Activated gamma-delta T cell treated with Interleukin-2 at 50 U/mL for 16 hours (primary cell): ENCODE data around the gene MAP1B.

Experiments
- DNase-seq: peaks from one replicate; pipeline ENCODE4 v3.0.0-alpha.2; 2020

MAP1B gene

DNA sequence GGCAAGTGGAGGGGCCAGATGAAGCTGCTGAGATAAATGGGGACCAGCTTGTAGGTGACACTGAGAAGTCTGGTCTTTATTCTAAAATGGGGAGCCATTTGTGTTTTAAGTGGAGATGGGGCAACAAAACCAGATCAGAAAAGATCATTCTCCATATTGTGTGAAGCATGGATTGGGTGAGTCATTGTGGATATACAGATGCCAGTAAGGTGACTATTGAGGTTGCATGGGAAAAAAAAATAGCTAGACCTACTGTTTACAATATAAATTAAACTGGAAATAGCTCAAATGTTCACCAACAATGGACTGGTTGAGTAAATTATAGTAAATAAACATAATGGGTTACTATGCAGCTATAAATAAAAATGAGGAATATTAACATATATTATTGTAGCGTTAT lies 5.4 kb upstream of the MAP1B start:
- no peak for DNase-seq

DNA sequence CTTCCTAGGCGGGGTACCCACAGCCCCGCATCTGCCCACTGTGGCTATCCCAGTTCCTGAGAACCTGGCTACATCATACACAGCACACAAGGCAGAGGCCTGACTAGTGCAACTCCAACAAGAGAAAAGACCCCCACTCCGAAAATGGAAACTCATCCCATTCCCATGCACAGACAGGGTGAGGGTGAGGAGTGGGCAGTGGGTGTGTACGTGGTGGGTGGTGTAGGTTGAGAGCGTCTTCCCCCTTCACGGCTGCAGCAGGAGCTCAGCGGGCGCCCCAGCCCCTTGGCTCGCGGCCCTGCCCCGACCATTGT lies 501 bp upstream of the MAP1B start:
- DNase-seq, result no peak

DNA sequence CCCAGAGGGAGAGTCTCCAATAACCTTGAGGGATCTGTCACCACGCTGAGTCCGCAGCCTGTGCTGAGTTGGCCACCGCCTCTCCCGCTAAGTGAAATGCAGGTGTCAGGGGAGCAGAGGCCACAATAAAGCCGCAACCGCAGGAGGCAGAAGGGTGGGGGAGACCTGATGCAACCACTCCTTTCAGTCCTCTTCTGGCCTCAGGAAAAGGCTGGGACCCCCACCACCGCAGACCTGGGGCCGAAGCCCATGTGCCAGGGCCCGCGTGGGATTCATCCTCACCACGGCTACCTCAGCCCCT lies 576 bp downstream of the MAP1B start:
- DNase-seq, result no peak

DNA sequence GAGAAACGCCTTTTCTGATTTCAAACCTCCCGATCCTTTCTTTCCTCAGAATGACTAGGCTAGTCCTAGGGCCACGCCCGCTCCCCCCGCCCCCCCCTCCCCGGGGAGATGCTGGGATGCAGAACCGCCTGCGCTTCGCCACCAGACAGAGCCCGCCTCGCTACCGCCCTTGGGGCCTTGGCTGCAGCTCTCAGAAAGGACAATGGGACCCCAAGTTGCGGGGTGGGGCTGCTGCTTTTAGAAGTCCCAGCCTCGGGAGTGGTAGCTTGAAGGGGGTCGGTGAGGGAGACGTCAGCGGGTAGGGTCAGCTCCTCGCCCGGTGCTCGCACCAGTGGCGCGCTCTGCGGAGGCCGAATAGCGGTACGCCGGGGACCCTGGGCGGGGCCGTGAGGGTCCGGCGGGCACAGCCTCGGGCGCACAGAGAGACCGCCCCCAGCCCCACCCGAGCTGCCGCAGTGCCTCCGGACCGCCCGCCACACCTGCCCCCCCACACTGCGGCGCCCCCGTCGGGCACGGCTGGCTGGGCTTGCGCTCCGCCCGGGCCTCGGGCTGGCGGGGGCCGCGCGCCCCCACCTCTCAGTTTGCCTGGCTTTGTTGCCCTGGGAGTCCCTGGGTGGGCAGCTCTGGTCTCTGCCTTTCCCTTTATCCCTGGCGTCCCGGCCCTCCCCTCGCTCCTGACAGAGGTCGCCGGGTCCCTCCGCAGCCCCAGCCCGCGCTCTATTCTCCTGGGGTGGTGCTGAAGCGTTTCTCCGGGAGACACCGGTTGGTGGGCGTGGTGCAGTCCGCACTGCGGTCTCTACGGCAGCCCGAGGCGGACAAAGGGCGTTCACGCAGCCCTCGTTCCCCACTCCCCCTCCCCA lies 1.2 kb downstream of the MAP1B start:
- DNase-seq, result no peak

DNA sequence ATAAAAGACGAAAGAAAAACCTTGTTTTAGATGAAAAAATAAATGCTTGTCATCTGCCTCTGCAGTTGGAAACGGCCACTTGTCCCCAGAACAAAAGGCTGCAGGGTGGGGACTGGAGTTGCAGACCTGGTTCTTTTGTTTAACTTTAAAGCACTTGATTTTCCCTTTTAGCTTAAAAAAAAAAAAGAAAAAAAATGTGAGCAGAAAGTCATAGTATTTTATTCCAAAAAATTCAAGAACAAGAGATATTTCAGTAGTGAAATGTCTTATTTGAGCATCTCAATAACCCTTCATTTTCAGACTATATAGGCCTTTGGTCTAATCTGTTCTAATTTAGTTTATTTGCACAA lies 1.8 kb downstream of the MAP1B start:
- DNase-seq, result no peak

DNA sequence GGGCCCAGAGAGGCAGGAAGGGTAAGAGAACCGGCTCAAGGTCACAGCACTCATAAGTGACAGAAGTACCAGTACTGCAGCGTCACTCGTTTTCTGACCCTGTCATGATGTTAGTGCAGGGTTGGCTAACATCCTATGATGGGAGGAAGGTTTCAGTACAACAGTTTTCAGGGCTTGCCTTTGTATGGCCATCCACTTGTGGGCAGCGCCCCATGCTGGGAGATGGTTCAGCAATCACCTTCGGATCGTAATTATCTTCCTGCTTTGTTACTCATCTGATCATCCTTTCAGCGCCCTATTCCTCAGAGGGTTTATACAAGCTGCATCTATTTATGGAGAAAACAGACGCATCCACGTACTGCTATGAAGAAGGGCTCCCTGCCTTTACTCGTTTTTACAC lies 2.4 kb downstream of the MAP1B start:
- no peak for DNase-seq

DNA sequence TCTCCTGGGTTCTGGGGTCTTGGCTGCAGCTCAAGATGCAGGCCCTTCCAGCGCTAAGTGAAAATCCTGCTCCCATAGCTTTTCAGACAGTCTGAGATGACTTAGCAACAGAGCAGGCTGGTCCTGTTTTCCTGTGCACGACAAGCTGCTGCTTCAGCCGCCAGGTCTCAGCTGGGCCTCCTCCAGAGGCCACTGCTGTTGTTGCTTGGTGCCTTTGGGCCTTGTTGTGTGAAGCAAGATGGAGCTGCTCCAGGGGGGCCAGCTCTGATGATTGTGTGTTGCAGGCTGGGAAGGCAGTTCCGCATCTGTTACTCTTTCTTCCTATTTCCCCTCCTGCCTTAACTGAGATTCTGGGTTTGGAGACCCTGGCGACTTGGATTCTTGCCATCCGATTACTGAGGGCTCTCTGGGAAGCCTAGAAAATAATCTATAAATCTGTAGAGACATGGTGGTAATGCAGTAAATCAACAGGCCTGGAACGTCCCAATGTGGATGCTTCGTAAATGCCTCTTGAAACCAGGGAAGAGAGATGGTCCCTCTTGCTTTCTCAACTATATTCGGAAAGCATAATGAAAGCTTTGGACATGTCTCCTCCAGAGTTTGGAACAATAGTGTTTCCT lies 3.2 kb downstream of the MAP1B start:
- DNase-seq, result no peak

DNA sequence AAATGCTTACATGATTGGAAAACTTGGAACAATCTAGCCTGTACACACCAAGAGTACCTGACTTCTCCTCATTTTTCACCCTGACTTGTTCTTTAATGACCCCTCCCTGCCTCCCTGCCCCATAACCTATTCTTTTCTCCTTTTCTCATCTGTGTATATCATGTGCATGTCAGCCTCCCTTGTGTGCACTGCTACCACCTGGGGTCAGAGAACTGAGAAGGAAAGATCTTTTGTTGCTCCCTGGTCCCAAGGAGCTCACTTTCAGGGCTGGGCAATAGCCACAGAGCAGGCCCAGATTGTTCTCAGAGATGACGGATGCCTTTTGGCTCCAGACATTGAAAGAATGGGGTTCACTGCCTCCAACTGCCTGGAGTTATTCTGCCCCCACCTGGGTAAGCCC lies 5.1 kb downstream of the MAP1B start:
- no peak for DNase-seq

DNA sequence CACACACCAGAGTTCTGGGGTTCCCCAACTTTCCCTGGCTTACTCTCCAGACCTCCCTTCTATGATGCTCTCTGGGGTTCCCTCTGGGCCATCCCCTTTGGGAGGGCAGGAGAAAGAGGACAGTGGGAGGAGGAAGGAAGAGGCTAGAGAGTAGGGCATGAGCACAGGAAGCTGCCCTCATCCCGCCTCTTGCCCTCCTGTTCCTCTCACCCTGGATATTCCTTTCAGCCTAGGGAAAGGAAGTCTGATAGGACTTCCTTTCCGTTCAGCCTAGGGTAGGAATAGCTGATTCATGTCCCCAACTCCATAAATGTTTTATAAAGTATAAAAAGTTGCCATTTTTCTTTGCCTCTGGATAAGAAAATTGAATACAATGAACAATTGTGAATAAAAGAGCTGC lies 7.4 kb downstream of the MAP1B start:
- DNase-seq, result no peak

DNA sequence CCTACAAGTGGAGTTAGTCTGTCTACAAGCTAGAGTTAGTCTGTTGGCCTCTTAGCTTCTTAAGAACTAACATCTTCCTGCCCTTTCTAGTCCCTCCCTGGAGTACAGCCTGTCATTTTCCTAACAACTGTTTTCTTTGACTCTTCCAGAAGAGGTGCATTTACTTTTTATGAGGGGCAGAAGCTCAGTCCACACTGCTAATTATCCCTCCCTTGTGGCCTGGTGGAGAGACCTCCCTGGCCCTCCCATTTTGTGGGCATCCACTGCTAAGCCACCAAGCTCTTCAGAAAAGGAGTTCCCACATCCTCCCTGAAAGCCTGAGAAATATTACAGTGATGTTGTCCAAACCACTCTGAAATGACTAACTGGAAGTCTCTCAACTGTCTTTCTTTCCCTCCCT lies 8.0 kb downstream of the MAP1B start:
- DNase-seq, result no peak

DNA sequence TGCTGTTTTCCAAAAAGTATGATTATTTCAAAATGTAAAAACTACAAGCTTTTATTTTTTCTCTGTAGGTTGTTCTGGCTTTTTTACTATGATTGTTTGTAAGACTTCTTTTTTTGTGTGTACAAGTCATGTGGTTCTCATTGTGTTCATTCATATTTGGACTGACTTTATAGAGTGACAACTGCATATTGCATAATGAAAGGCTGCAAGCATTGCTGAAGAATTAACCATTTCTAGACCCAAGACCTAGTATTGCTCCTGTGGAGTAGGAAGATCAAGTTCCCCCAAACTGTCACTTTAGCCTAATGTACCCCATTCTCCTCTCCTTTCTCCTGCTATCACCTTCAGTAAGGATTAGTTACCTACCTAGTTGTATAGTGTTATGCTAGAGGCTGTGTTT lies 10.0 kb downstream of the MAP1B start:
- DNase-seq, result no peak

DNA sequence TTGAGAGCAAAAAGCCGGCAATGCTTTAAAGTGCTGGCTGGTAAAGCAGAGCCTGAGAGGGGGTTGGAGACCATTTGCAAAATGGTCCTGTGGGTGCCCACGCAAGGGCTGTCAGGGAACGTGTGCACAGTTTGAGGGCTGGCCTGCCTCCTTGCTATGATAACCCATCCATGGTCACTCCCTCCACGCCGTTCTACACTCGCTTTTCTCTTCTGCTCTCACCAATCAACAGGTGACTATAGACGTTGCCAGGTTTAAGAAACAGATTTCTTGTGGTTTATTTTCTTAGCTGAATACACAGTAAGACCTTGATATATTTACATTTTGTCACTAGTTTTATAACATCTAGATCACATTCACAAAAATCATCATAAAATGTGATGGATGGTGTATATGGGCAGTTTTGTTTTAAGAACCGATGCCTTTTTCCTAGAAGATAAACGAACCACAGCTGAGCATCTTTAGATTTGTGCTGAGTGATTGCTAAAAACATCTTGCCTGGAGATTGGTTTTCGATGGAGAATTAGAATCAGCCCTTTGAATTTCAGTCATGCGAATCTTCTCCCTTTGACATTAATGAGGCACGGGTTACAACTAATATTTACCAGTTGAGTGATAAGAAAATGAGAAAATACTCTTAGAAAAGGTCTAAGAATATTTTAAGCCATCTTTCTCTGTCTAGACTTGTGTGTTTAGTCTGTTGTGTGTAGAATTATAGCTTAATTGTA lies 13.9 kb downstream of the MAP1B start:
- DNase-seq, result no peak

DNA sequence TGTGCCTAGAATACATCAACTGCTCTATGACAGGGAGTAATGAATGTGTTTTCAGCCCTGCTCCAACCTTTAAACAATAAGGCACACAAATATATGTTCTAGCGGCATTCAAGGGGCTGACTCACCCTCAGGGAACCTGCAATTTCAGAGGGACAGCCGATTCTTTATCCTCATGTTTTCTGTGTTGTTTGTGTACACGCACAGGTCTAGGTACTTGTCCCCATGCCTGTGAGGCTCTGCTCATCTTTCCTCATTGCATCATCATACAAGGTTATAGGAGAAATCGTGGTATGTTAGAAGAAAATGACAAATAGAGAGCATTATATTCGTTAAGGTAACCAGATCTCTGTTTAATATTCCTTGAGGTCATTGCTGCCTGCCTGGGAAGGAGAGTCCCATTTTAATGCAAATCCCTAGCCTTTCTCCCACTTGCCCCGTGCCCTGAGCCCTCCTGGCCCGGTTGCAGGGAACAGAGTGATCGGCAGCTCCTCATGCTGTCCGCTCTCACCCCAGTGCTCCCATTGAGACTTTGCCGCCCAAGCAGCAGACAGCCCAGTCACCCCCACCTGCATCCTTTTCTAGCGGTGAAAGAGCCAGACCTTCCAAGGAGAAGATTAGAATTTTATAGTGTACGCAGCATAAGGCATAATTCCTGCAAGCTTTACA lies 14.6 kb downstream of the MAP1B start:
- no peak for DNase-seq

DNA sequence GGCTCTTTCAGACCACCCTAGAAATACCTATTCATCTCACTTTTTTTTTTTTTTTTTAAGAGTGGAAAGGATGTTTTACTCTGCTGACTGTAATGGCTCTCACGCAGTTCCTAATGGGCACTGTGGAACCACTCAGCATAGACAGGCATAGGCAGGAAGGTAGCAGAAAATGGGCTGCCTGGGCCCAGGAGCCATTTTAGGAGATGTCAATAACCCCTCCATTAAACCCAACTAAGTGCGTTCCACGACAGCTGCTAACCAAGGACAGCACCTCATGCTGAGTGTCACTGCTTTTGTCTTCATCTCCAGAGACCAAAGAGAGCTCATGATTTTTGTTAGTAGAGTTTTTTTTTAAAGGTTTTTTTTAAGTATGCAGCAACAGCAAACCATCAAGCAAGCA lies 15.3 kb downstream of the MAP1B start:
- no peak for DNase-seq

DNA sequence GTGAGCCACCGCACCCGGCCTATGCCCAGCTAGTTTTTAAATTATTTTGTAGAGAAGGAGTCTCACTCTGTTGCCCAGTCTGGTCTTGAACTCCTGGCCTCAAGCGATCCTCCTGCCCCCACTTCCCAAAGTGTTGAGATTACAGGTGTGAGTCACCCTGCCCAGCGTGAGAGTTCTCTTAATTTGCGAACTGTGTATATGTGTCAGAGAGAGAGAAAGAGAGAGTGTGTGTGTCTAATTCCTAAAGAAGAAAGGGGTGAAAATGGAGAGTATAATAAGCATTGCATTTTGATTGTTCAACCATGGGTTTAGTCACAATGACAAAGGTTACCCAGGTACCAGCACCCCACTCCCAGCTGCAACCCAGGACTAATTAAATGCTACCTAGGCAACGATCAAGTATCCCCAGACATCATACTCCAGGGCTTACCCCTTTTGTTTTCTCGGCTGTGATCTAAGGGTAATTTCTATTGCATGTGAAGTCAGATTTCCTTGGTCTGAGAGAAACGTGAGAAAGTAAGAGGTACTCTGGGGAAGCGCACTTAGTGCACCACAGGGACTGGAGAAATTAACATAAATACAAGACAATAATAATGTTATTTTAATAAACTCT lies 16.6 kb downstream of the MAP1B start:
- DNase-seq, result no peak

DNA sequence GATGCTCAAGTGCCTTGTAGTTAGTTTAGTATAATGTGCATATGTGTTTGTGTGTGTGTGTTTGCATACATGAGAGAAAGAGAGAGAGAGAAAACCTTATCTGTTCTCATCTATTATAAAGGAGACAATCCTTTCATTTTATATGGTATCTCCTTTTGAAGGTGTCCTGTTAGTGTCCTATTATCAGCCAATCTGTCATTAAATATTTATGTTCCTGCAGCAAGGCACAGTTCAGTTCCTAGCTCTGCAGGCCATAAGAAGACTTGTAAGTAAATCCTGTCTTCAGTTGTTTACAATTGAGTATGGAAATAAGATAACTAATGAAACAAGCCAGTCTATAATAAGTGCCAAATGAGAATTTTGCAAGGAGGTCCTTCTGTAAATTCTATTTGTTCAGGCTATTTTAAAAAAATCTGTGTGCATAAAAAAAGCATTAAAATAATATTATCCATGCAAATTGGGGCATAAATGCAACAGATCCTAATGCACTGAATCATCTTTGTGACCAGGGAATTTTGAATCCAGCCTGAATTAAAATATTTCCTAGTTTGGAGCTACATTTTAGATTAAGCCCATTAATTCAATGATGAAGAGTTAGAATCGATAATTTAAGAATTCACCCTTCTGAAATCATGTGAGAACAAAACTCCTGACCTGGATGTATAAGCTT lies 18.1 kb downstream of the MAP1B start:
- no peak for DNase-seq

DNA sequence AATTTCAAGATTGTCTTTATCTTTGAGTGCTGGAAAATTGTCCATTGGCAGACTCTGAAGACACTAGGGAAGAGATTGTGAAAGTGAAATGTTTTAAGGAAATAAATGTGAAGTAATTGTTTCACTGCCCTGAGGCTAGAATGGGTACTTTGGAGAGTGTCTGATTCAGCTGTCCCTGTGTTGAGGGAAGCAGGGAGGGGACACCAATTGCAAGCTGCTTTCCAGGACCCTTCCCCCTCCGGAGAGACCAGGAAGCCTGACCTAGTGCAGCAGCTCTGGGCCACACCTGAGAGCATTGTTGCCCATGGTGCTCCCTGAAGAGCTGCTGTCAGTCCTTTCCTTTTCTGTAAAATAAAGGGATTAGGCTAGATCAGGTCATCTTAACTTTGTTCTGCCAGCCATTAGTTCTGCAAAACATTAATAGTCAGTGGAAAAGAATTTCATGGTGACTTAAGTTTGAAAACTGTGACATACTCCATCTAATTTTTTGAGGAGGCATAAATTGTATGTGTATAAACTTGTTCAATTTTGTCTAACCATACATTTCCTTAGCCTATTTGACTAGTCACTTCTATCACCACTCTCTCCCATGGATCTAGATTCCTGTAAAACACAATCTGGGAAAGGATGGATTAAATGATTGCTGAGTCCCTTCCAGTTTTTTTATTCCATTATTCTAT lies 18.8 kb downstream of the MAP1B start:
- DNase-seq, result no peak

DNA sequence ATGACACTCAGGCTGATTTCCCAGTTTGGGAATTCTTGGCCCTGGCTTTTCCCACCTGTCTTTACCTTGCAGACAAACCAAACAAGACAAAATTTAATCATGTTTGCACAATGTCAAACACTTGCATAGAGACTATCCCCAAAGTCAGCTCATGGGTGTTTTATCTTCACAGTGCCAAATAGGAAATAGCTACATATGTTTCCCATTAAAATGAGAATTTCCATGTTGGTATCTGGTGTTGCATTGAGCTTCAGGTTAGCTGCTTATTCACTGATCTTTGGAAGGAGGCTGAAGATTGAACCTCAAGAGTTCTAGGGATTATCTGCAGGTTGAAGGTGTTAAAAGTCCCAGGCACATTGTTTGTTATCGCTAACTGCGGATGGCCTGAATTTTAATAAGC lies 19.5 kb downstream of the MAP1B start:
- no peak for DNase-seq

DNA sequence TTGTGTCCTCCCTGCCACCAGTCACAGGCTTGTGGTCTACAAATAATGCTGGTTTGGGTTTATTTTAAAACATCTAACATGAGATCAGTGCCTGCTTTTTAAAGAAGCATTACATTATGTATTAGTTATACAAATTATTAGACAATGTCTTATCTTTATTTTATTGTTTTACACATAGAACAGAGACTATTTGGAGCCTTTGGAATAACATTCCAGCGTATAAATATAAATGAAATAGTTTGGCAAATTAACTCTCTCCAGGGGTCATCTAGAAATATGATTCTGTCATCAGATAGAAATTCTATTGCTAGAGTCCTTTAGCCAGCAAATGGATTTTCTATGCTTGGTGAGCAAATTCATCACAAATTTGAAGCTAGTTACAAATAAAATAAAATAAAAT lies 22.4 kb downstream of the MAP1B start:
- no peak for DNase-seq

DNA sequence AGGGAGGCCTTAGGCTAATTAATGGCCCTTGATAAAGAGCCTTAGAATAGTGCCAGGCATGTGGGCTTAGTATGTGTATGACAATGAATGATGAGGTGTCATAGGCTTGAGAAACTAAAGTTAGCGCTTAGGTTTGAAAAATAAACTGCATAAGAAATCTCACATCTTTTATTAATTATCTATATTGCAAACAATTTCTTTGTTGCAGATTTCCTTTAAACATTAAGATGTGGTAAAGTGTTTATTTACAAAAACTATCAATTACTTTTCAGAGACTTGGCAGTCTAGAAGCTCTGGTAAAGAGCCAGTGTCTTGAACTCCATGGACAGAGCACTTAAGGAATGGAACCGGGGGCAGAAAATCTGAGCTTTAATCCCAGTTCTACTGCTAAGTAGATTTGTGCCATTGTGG lies 23.1 kb downstream of the MAP1B start:
- no peak for DNase-seq

DNA sequence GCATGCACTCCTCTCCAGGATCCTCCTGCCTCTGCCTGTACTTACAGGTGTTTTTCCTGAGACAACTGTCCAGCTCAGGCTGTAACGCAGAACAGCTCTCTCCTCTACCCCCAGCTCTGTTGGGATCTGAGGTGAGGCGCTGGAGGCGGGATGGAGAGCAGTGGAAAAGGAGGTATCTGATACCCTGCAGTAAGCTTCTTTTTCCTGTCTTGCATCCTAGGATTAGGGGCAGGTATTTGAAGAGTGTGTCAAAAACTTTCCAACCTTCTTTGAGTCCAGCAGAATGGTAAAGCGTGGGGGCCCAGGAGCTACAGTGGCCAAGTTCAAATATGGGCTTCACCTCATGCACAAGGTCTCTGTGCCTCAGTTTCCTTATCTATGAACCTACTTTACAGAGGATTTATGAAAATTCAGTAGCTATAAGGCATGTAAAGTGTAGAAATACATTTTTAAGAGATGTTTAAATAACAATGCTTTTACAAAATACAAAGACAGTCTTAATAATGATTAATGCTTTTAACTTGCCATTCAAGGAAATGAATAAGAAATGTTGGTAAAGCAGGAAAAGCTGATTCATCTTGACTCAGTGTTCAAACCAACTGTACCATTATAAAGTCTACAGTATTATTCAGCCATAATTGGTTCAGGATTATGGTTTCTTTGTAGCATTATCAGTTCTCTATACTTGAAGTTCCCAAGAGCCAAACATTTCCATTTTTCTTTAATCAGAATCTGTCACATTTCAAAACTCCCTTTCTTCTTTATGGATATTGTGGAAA lies 26.1 kb downstream of the MAP1B start:
- DNase-seq, result no peak
